Nephron progenitor cell (in vitro differentiated cells): Measurements from ENCODE around the gene WNT9B.

ENCODE experiments used
- DNase-seq: peaks from one replicate; pipeline ENCODE4 v3.0.0; 2021
- H3K27ac Mint-ChIP-seq: 2 replicates; pipeline ENCODE4 v1.8.0; 2021; ENCODE audit warnings: mild to moderate bottlenecking, moderate library complexity, mixed read lengths
- H3K27me3 Mint-ChIP-seq: 2 replicates; pipeline ENCODE4 v1.8.0; 2021; ENCODE audit warnings: mild to moderate bottlenecking, low read depth, mixed read lengths; ENCODE audit not compliant: poor library complexity
- H3K36me3 Mint-ChIP-seq: 2 replicates; pipeline ENCODE4 v1.8.0; 2021; ENCODE audit warnings: low read depth, mixed read lengths
- H3K4me1 Mint-ChIP-seq: 2 replicates; pipeline ENCODE4 v1.8.0; 2021; ENCODE audit warnings: mixed read lengths
- H3K4me3 Mint-ChIP-seq: 2 replicates; pipeline ENCODE4 v1.8.0; 2021; ENCODE audit warnings: mild to moderate bottlenecking, moderate library complexity, mixed read lengths
- H3K9me3 Mint-ChIP-seq: 2 replicates; pipeline ENCODE4 v1.8.0; 2021; ENCODE audit warnings: mild to moderate bottlenecking, moderate library complexity, mixed read lengths
- CTCF ChIP-seq: fragments of 200-600 bp; sonication (generic); IDR thresholded peaks from 2 replicates; pipeline ENCODE4 v1.5.0; 2021; ENCODE audit warnings: antibody characterized with exemption

WNT9B gene

GRCh38 chr17:46827274-46827673, 24.1 kb upstream of the WNT9B start:
- H3K27ac Mint-ChIP-seq: no peak overlapping the region
- peaks cover 13% of the 10 kb centered on the region for H3K4me1 Mint-ChIP-seq
- H3K4me3 Mint-ChIP-seq: no peak overlapping the region
- H3K36me3 Mint-ChIP-seq: no peaks in the 10 kb centered on the region
- H3K9me3 Mint-ChIP-seq: no peaks in the 10 kb centered on the region
- H3K27me3 Mint-ChIP-seq: peaks cover 52% of the 10 kb centered on the region
- no peak for DNase-seq
- no peak for TF ChIP-seq CTCF

GRCh38 chr17:46831573-46832330, 19.6 kb upstream of the WNT9B start:
- H3K36me3 Mint-ChIP-seq: no peaks in the 10 kb centered on the region
- H3K4me1 Mint-ChIP-seq: peaks cover 36% of the 10 kb centered on the region

DNA sequence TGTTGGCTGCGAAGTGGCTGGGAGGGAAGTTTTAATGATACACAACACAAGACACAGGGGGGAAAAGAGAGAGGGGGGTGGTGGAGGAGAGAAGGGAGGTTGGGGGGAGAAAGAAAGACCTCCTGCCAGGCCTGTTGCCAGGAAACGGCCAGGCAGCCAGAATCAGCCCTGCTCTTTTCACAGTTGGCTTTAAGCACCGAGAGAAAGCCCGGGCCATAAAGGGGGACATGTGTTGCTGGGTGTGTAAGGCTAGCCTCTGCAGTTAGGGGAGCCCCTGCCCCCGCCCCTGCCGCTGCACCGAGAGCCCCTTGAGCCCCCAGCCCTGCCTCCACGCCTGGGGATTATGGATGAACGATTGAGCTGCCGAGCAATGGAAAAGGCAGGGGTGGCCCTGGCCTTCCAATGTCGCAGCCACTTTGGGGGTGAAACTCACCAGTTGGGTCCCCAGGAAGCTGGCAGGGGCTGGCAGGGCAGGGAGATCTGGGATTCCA, 19.0 kb upstream of the WNT9B start:
- Mint-ChIP-seq H3K27ac (peak overlapping the region; percentile 42), H3K4me3 (no peak overlapping the region), H3K4me1 (peaks cover 36% of the 10 kb centered on the region), H3K9me3 (no peaks in the 10 kb centered on the region), H3K36me3 (no peaks in the 10 kb centered on the region), H3K27me3 (peaks cover 28% of the 10 kb centered on the region)
- TF ChIP-seq CTCF: no peak
- DNase-seq: no peak

More at GRCh38 chr17:46831573-46832330, 19.6 kb upstream of the WNT9B start:
- no peak for TF ChIP-seq CTCF
- no peak for DNase-seq
- peaks cover 34% of the 10 kb centered on the region for H3K27me3 Mint-ChIP-seq
- no peak overlapping the region for H3K4me3 Mint-ChIP-seq
- H3K9me3 Mint-ChIP-seq: no peaks in the 10 kb centered on the region
- no peak overlapping the region for H3K27ac Mint-ChIP-seq

- H3K4me3 Mint-ChIP-seq: no peak overlapping the region
- H3K36me3 Mint-ChIP-seq: no peaks in the 10 kb centered on the region
- DNase-seq: no peak
- peaks cover 36% of the 10 kb centered on the region for H3K4me1 Mint-ChIP-seq
- peaks cover 26% of the 10 kb centered on the region for H3K27me3 Mint-ChIP-seq
- no peaks in the 10 kb centered on the region for H3K9me3 Mint-ChIP-seq
- no peak for TF ChIP-seq CTCF
- peak overlapping the region; percentile 77 for H3K27ac Mint-ChIP-seq
These were observed 18.2 kb upstream of the WNT9B start for GRCh38 chr17:46832945-46833839.

DNA sequence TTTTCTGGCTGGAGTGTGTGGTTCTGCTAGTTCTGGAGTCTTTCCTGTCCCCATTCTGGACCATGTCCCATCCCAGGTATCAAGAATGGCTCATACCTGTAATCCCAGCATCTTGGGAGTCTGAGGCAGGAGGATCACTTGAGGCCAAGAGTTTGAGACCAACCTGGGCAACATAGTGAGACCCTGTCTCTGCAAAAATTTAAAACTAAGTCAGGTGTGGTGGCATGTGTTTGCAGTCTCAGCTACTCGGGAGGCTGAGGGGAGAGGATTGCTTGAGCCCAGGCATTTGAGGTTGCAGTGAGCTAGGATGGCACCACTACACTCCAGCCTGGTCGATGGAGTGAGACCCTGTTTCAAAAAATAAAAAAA, 17.6 kb upstream of the WNT9B start:
- no peak for TF ChIP-seq CTCF
- Mint-ChIP-seq H3K4me1 (peaks cover 36% of the 10 kb centered on the region), H3K9me3 (no peaks in the 10 kb centered on the region), H3K27me3 (peaks cover 23% of the 10 kb centered on the region), H3K4me3 (no peak overlapping the region), H3K27ac (peak overlapping the region; percentile 51), H3K36me3 (no peaks in the 10 kb centered on the region)
- DNase-seq: no peak
